A549 (cell line): ENCODE measurements around the gene RCCD1. TPM values are rescaled to one million over a fixed set of nuclear protein-coding genes. Genes with fewer than 3 reads are reported as not detected.

Experiments used
- ATAC-seq, 2 experiments: fragments of 200-7000 bp in 1 of 2; fragments of >200 bp in 1 of 2; cut with Nextera tagmentation in 1 of 2; cut with Tn5 transposase in 1 of 2; 3 replicates each; pipeline versions ENCODE4 v1.8.0 to v1.9.1; 2018 to 2020; ENCODE audit warnings: mild to moderate bottlenecking in 1 of 2, moderate library complexity in 1 of 2
- CTCF ChIA-PET: fragments of 300-600 bp; sonication (Branson Sonifier 250); formaldehyde crosslinking; extraction: SDS; loops from one replicate; lab custom pipeline; 2021; ENCODE audit warnings: antibody characterized with exemption, inconsistent platforms; lab: Yijun Ruan, JAX
- POLR2A ChIA-PET: fragments of 350-600 bp; formaldehyde crosslinking; extraction: SDS; loops from one replicate; lab custom pipeline; 2021; ENCODE audit warnings: antibody characterized with exemption, inconsistent platforms; lab: Yijun Ruan, JAX
- DNase-seq, 2 experiments: peaks; one replicate each; pipeline versions ENCODE4 v3.0.0 to v3.0.0-alpha.2; 2011 to 2016; ENCODE audit warnings: low read depth in 1 of 2, low spot score in 1 of 2
- FAIRE-seq: peaks from 2 replicates; lab custom pipeline; 2011; peaks lifted over from hg19 to GRCh38; lab: Jason Lieb, UNC
- H3K27ac ChIP-seq, 2 experiments: fragments of >200 bp; sonication (Bioruptor Twin); formaldehyde crosslinking; 3 replicates each; pipeline ENCODE4 v1.5.1; 2016 to 2017
- H3K4me1 ChIP-seq: fragments of >200 bp; sonication (Bioruptor Twin); formaldehyde crosslinking; 3 replicates; pipeline ENCODE4 v1.6.1; 2016
- H3K4me2 ChIP-seq: fragments of >200 bp; sonication (Bioruptor Twin); formaldehyde crosslinking; 3 replicates; pipeline ENCODE4 v1.6.1; 2016
- H3K4me3 ChIP-seq: fragments of >200 bp; sonication (Bioruptor Twin); formaldehyde crosslinking; 3 replicates; pipeline ENCODE4 v1.5.1; 2016
- H3K9me3 ChIP-seq: fragments of >200 bp; sonication (Bioruptor Twin); formaldehyde crosslinking; 3 replicates; pipeline ENCODE4 v1.6.1; 2016
- BHLHE40 ChIP-seq: IDR thresholded peaks from 2 replicates; pipeline ENCODE4 v1.6.1; 2012; ENCODE audit warnings: low read depth, low read length, inconsistent platforms
- CBX8 ChIP-seq: fragments of 200-600 bp; sonication (generic); IDR thresholded peaks from 2 replicates; pipeline ENCODE4 v1.6.1; 2016
- CEBPB ChIP-seq, 2 experiments: fragments of >200 bp in 1 of 2; sonication (Bioruptor Twin) in 1 of 2; formaldehyde crosslinking in 1 of 2; IDR thresholded peaks; 2 replicates each; pipeline ENCODE4 v1.6.1; 2012 to 2016
- CHD2 ChIP-seq: fragments of 150-350 bp; IDR thresholded peaks from 2 replicates; pipeline ENCODE4 v1.6.1; 2014; ENCODE audit warnings: low read length; ENCODE audit not compliant: partially characterized antibody
- EHMT2 ChIP-seq: fragments of 200-600 bp; sonication (generic); IDR thresholded peaks from 2 replicates; pipeline ENCODE4 v1.6.1; 2016; ENCODE audit warnings: antibody characterized with exemption, low read depth, mild to moderate bottlenecking, moderate library complexity
- EP300 ChIP-seq, 2 experiments: fragments of >200 bp; sonication (Bioruptor Twin); formaldehyde crosslinking; IDR thresholded peaks; 2 replicates in 1 of 2; 3 replicates in 1 of 2; pipeline ENCODE4 v1.6.1; 2016 to 2017
- HEYL ChIP-seq: fragments of 250-450 bp; sonication (Bioruptor Pico); IDR thresholded peaks from 2 replicates; pipeline ENCODE4 v1.8.0; 2021; ENCODE audit warnings: mild to moderate bottlenecking, moderate library complexity
- HOXB13 ChIP-seq: fragments of 250-450 bp; sonication (Bioruptor Pico); IDR thresholded peaks from 2 replicates; pipeline ENCODE4 v1.5.0; 2020; ENCODE audit warnings: low read depth, mild to moderate bottlenecking, moderate library complexity
- HOXB5 ChIP-seq: fragments of 250-450 bp; sonication (Bioruptor Pico); IDR thresholded peaks from 2 replicates; pipeline ENCODE4 v1.5.0; 2020; ENCODE audit warnings: mild to moderate bottlenecking, moderate library complexity
- JUNB ChIP-seq: fragments of >200 bp; sonication (Bioruptor Twin); formaldehyde crosslinking; IDR thresholded peaks from 2 replicates; pipeline ENCODE4 v1.6.1; 2016
- NFE2L2 ChIP-seq: fragments of 150-350 bp; conservative IDR thresholded peaks from 2 replicates; pipeline ENCODE4 v1.6.1; 2014; ENCODE audit warnings: low read length
- NPAS2 ChIP-seq: fragments of 250-450 bp; sonication (Bioruptor Pico); IDR thresholded peaks from 2 replicates; pipeline ENCODE4 v1.8.0; 2022; ENCODE audit warnings: mild to moderate bottlenecking, moderate library complexity, borderline replicate concordance
- POLR2A ChIP-seq: IDR thresholded peaks from 2 replicates; pipeline ENCODE4 v1.6.1; 2012; ENCODE audit warnings: mild to moderate bottlenecking, low read length
- RAD21 ChIP-seq, 2 experiments: fragments of >200 bp in 1 of 2; sonication (Bioruptor Twin) in 1 of 2; formaldehyde crosslinking in 1 of 2; IDR thresholded peaks in 1 of 2; conservative IDR thresholded peaks in 1 of 2; 2 replicates in 1 of 2; 3 replicates in 1 of 2; pipeline ENCODE4 v1.6.1; 2012 to 2018; ENCODE audit warnings: inconsistent platforms in 1 of 2
- RARB ChIP-seq: fragments of 250-450 bp; sonication (Bioruptor Pico); IDR thresholded peaks from 2 replicates; pipeline ENCODE4 v1.8.0; 2021; ENCODE audit warnings: mild to moderate bottlenecking, moderate library complexity
- TFCP2L1 ChIP-seq: fragments of 250-450 bp; sonication (Bioruptor Pico); IDR thresholded peaks from 2 replicates; pipeline ENCODE4 v1.5.0; 2021; ENCODE audit warnings: mild to moderate bottlenecking
- ZC3H11A ChIP-seq: fragments of 450-650 bp; IDR thresholded peaks from 2 replicates; pipeline ENCODE4 v1.6.1; 2014; ENCODE audit warnings: antibody characterized with exemption, mild to moderate bottlenecking
- WGBS: methylation state at CpG from one replicate; pipeline ENCODE4 v1.1.6; 2017; ENCODE audit errors: missing lambda C conversion rate; 5-methylcytosine and 5-hydroxymethylcytosine counted together
- polyA plus RNA-seq, 4 experiments: library from polyadenylated mRNA; depleted of rRNA in 3 of 4; stranded (reverse); fragments of >200 nt; fragmentation: RNase III in 1 of 4; extraction: RNeasy Plus Mini Kit Qiagen cat#74134 plus additional on column Dnase treatment in 1 of 4; gene quantifications; 2 replicates in 3 of 4; 3 replicates in 1 of 4; pipeline ENCODE4 v1.2.3, GENCODE V29; 2011 to 2017
- TF ChIP-seq, protein P1 (sequence below): IDR thresholded peaks from 2 replicates; pipeline ENCODE4 v1.6.1; 2012; ENCODE audit warnings: low read depth, borderline replicate concordance
- TF ChIP-seq, protein P2 (sequence below): fragments of 150-350 bp; IDR thresholded peaks from 2 replicates; pipeline ENCODE4 v1.6.1; 2014; ENCODE audit warnings: low read depth, mild to moderate bottlenecking, low read length
- TF ChIP-seq, protein P3 (sequence below): fragments of 200-600 bp; sonication (generic); IDR thresholded peaks from 2 replicates; pipeline ENCODE4 v1.6.1; 2016; ENCODE audit warnings: antibody characterized with exemption, mild to moderate bottlenecking, moderate library complexity
- TF ChIP-seq, protein P4 (sequence below): fragments of >200 bp; sonication (Bioruptor Twin); formaldehyde crosslinking; IDR thresholded peaks from 3 replicates; pipeline ENCODE4 v1.5.1; 2016

The RCCD1 gene
- polyA plus RNA-seq, 2 of the 4 experiments (the other 2 are of a cell fraction) = 25.3 to 37.2 TPM

DNA sequence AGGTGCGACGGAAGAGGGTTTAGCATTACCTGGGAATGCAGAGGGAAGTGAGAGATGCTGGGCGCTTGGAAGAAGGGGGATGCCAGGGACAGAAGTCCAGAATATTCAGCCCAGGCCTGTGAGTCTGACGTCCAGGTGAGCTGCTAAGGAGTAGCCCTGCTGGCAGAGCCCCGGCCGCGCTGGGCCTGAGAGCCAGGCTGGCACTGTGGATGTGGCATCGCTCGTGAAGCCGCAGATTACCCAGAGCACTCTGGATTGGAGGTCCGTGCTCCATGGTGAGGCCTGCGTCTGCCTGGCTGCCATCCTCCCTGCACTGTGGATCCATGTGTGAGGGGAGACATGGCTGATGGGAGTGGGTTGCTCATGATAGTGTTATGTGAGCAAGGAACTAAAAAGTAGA lies 37.1 kb upstream of the RCCD1 start (continued):
- no peak for TF ChIP-seq NPAS2 (CRISPR knock-in tag)
- TF ChIP-seq BHLHE40 = no peak

DNA sequence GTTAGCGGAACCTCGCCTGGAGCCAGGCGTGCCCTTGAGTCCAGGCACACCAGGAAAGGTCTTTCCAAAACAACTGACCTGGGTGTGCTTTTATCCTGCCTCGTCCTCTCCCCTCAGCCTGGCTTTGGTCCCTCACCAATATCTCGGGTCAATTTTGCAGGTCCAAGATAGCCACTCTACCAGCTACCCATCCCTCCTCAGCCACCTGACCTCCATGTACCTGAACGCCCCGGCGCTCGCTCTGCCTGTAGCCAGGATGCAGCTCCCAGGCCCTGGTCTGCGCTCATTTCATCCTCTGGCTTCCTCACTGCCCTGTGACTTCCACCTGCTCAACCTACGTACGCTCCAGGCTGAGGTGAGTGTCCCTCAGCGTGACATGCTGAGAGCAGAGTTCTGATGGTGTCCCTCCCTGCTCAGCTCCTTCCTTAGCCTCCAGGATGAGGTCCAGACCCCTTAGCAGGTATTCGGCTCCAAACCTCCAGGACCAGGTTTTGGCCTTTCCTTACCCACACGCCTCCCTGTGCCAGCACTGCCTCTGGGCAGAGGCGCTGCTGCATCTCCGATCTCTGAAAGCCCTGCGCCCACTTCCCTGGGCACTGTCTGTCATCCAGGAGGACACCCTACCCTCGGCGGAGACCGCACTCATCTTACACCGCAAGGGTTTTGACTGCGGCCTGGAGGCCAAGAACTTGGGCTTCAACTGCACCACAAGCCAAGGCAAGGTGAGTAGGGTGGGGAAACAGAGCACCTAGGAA lies 36.5 kb upstream of the RCCD1 start:
- Histone ChIP-seq H3K9me3 (no peaks in the 10 kb centered on the region), H3K27ac (no peak overlapping the region), H3K4me2 (no peak overlapping the region), H3K4me1 (no peaks in the 10 kb centered on the region), H3K4me3 (no peak overlapping the region)
- TF ChIP-seq, protein P1, sequence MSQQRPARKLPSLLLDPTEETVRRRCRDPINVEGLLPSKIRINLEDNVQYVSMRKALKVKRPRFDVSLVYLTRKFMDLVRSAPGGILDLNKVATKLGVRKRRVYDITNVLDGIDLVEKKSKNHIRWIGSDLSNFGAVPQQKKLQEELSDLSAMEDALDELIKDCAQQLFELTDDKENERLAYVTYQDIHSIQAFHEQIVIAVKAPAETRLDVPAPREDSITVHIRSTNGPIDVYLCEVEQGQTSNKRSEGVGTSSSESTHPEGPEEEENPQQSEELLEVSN = no peak
- TF ChIP-seq, protein P2, sequence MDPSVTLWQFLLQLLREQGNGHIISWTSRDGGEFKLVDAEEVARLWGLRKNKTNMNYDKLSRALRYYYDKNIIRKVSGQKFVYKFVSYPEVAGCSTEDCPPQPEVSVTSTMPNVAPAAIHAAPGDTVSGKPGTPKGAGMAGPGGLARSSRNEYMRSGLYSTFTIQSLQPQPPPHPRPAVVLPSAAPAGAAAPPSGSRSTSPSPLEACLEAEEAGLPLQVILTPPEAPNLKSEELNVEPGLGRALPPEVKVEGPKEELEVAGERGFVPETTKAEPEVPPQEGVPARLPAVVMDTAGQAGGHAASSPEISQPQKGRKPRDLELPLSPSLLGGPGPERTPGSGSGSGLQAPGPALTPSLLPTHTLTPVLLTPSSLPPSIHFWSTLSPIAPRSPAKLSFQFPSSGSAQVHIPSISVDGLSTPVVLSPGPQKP = no peak
- TF ChIP-seq HOXB13 = no peak
- TF ChIP-seq NFE2L2 = no peak
- TF ChIP-seq TFCP2L1 = no peak
- TF ChIP-seq HOXB5 (CRISPR knock-in tag) = no peak
- TF ChIP-seq, protein P3, sequence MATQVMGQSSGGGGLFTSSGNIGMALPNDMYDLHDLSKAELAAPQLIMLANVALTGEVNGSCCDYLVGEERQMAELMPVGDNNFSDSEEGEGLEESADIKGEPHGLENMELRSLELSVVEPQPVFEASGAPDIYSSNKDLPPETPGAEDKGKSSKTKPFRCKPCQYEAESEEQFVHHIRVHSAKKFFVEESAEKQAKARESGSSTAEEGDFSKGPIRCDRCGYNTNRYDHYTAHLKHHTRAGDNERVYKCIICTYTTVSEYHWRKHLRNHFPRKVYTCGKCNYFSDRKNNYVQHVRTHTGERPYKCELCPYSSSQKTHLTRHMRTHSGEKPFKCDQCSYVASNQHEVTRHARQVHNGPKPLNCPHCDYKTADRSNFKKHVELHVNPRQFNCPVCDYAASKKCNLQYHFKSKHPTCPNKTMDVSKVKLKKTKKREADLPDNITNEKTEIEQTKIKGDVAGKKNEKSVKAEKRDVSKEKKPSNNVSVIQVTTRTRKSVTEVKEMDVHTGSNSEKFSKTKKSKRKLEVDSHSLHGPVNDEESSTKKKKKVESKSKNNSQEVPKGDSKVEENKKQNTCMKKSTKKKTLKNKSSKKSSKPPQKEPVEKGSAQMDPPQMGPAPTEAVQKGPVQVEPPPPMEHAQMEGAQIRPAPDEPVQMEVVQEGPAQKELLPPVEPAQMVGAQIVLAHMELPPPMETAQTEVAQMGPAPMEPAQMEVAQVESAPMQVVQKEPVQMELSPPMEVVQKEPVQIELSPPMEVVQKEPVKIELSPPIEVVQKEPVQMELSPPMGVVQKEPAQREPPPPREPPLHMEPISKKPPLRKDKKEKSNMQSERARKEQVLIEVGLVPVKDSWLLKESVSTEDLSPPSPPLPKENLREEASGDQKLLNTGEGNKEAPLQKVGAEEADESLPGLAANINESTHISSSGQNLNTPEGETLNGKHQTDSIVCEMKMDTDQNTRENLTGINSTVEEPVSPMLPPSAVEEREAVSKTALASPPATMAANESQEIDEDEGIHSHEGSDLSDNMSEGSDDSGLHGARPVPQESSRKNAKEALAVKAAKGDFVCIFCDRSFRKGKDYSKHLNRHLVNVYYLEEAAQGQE = no peak
- no peak for TF ChIP-seq EHMT2
- no peak for TF ChIP-seq HEYL (CRISPR knock-in tag)
- no peak for TF ChIP-seq JUNB
- no peak for TF ChIP-seq EP300 (IDR thresholded peaks at IDR 0.05)
- TF ChIP-seq RAD21 (conservative IDR thresholded peaks at IDR 0.05 in 1 of 2, IDR thresholded peaks at IDR 0.05 in 1 of 2) = no peak
- no peak for TF ChIP-seq RARB (CRISPR knock-in tag)
- TF ChIP-seq ZC3H11A = no peak
- TF ChIP-seq POLR2A = no peak
- no peak for TF ChIP-seq CHD2
- TF ChIP-seq, protein P4, sequence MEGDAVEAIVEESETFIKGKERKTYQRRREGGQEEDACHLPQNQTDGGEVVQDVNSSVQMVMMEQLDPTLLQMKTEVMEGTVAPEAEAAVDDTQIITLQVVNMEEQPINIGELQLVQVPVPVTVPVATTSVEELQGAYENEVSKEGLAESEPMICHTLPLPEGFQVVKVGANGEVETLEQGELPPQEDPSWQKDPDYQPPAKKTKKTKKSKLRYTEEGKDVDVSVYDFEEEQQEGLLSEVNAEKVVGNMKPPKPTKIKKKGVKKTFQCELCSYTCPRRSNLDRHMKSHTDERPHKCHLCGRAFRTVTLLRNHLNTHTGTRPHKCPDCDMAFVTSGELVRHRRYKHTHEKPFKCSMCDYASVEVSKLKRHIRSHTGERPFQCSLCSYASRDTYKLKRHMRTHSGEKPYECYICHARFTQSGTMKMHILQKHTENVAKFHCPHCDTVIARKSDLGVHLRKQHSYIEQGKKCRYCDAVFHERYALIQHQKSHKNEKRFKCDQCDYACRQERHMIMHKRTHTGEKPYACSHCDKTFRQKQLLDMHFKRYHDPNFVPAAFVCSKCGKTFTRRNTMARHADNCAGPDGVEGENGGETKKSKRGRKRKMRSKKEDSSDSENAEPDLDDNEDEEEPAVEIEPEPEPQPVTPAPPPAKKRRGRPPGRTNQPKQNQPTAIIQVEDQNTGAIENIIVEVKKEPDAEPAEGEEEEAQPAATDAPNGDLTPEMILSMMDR = no peak
- TF ChIP-seq CEBPB (IDR thresholded peaks at IDR 0.05) = no peak
- TF ChIP-seq CBX8 = no peak
- ChIA-PET CTCF (interaction anchor here (1.5 to 9.2 kb wide), 4 partner anchors 14 to 38 kb away, joined by 4 to 83 read pairs (median 31); partner anchors contain the start of genes HDDC3, MAN2A2 and UNC45A), POLR2A (no interaction called here)
- FAIRE-seq (no peak), ATAC-seq (no peak), DNase-seq (no peak)
- WGBS = 94% methylated on average over 23 of the region's 23 CpGs
